K562 (cell line): ENCODE data around the gene SRBD1. TPM values are rescaled to one million over a fixed set of nuclear protein-coding genes. Genes with fewer than 3 reads are reported as not detected.
A peak's percentile ranks its signal among the peaks of the same experiment; 100 is the strongest.

Experiments
- ATAC-seq: fragments of 200-7000 bp; cut with Tn5 transposase; 3 replicates; pipeline ENCODE4 v1.9.1; 2020; ENCODE audit warnings: moderate library complexity
- BruUV-seq: library from RNA; stranded (reverse); fragments of 400-500 nt; replicated peaks from 2 replicates; lab custom pipeline; 2021; lab: Mats Ljungman, UMichigan
- CTCF ChIA-PET: fragments of 300-600 bp; formaldehyde crosslinking; extraction: SDS; loops from one replicate; lab custom pipeline; 2021; ENCODE audit warnings: low intra/inter-chr PET ratio; lab: Yijun Ruan, JAX
- POLR2A ChIA-PET: fragments of 300-600, 350-650 bp; sonication (Branson Sonifier 250); formaldehyde crosslinking; extraction: SDS; loops from one replicate; lab custom pipeline; 2021; ENCODE audit warnings: antibody characterized with exemption, inconsistent platforms; lab: Yijun Ruan, JAX
- DNase-seq, 4 experiments: peaks; one replicate each; pipeline versions ENCODE4 v3.0.0 to v3.0.0-alpha.2; 2011 to 2018; ENCODE audit warnings: low spot score in 3 of 4, mixed read lengths in 3 of 4; ENCODE audit errors: extremely low read depth in 1 of 4
- FAIRE-seq: peaks from 2 replicates; lab custom pipeline; 2011; peaks lifted over from hg19 to GRCh38; lab: Jason Lieb, UNC
- H2AFZ ChIP-seq: 2 replicates; pipeline ENCODE4 v1.6.0; 2011; ENCODE audit warnings: low read depth, low read length, control low read depth, inconsistent platforms
- H3K27ac ChIP-seq: fragments of 200-600 bp; 3 replicates; pipeline ENCODE4 v1.8.0; 2011; ENCODE audit warnings: low read depth, mild to moderate bottlenecking, control low read depth, inconsistent platforms, low read length, moderate library complexity, mixed read lengths; ENCODE audit errors: extremely low read depth
- H3K27me3 ChIP-seq, 2 experiments: fragments of 300-600 bp in 1 of 2; 2 replicates in 1 of 2; 3 replicates in 1 of 2; pipeline versions ENCODE4 v1.6.0 to v1.8.0; 2011; ENCODE audit warnings: inconsistent platforms in 2 of 2, low read length in 2 of 2, mild to moderate bottlenecking in 1 of 2, mixed read lengths in 1 of 2, moderate library complexity in 1 of 2; ENCODE audit not compliant: control insufficient read depth in 2 of 2, insufficient read depth in 2 of 2
- H3K36me3 ChIP-seq: fragments of 300-600 bp; 3 replicates; pipeline ENCODE4 v1.8.0; 2011; ENCODE audit warnings: mild to moderate bottlenecking, low read length, inconsistent platforms; ENCODE audit not compliant: control insufficient read depth, insufficient read depth
- H3K4me1 ChIP-seq, 2 experiments: fragments of 200-600 bp in 1 of 2; replicated peaks in 1 of 2; 2 replicates in 1 of 2; 3 replicates in 1 of 2; pipeline versions ENCODE4 v1.5.1 to v1.8.0; 2011; ENCODE audit warnings: inconsistent platforms in 2 of 2, low read length in 2 of 2, mild to moderate bottlenecking in 1 of 2, mixed read lengths in 1 of 2, moderate library complexity in 1 of 2; ENCODE audit not compliant: control insufficient read depth in 2 of 2, insufficient read depth in 2 of 2
- H3K4me2 ChIP-seq: 2 replicates; pipeline ENCODE4 v1.6.1; 2011; ENCODE audit warnings: low read length, control low read depth, inconsistent platforms, mixed read lengths; ENCODE audit not compliant: insufficient read depth
- H3K4me3 ChIP-seq: fragments of 200-600 bp; sonication (generic), shearing (Covaris generic); 2 replicates; pipeline ENCODE4 v1.5.1; 2016; ENCODE audit warnings: control low read depth, inconsistent platforms
- H3K79me2 ChIP-seq: fragments of 200-600 bp; 3 replicates; pipeline ENCODE4 v1.8.0; 2011; ENCODE audit warnings: low read length, inconsistent platforms; ENCODE audit not compliant: control insufficient read depth, insufficient read depth
- H3K9ac ChIP-seq, 2 experiments: 2 replicates each; pipeline versions ENCODE4 v1.6.0 to v1.6.1; 2011; ENCODE audit warnings: low read depth in 2 of 2, low read length in 2 of 2, control low read depth in 1 of 2, inconsistent platforms in 1 of 2, mild to moderate bottlenecking in 1 of 2, mixed read lengths in 1 of 2; ENCODE audit not compliant: insufficient read depth in 1 of 2
- H3K9me1 ChIP-seq: one replicate; pipeline ENCODE4 v1.6.0; 2011; ENCODE audit warnings: inconsistent platforms, mild to moderate bottlenecking, low read length, moderate library complexity; ENCODE audit not compliant: control insufficient read depth, insufficient read depth
- H3K9me3 ChIP-seq: replicated peaks from 2 replicates; pipeline ENCODE4 v1.5.1; 2011; ENCODE audit warnings: low read depth, low read length, inconsistent platforms; ENCODE audit not compliant: control insufficient read depth, insufficient read depth
- H4K20me1 ChIP-seq: replicated peaks from 2 replicates; pipeline ENCODE4 v1.6.1; 2011; ENCODE audit warnings: low read length, inconsistent platforms, mixed read lengths; ENCODE audit not compliant: control insufficient read depth, insufficient read depth
- CEBPG ChIP-seq, 3 experiments: fragments of 200-800 bp in 1 of 3; sonication (Bioruptor generic) in 1 of 3; sonication (generic) in 1 of 3; formaldehyde crosslinking in 1 of 3; IDR thresholded peaks in 2 of 3; conservative IDR thresholded peaks in 1 of 3; 2 replicates each; pipeline versions ENCODE4 v1.6.1 to v1.8.0; 2016 to 2022; ENCODE audit warnings: missing compliant biosample characterization in 2 of 3, missing genetic modification characterization in 2 of 3, mild to moderate bottlenecking in 1 of 3, missing genetic modification reagents in 1 of 3
- ELF1 ChIP-seq: fragments of 200-800 bp; sonication (Bioruptor generic); IDR thresholded peaks from 2 replicates; pipeline ENCODE4 v1.6.1; 2016; ENCODE audit warnings: missing genetic modification characterization, missing compliant biosample characterization
- HDAC2 ChIP-seq: fragments of 450-650 bp; IDR thresholded peaks from 2 replicates; pipeline ENCODE4 v1.6.1; 2016; ENCODE audit warnings: mild to moderate bottlenecking
- HNRNPUL1 ChIP-seq: fragments of 200-400 bp; formaldehyde crosslinking; IDR thresholded peaks from 2 replicates; pipeline ENCODE4 v1.6.1; 2017; ENCODE audit warnings: low read length
- NCOA6 ChIP-seq: fragments of 450-650 bp; IDR thresholded peaks from 2 replicates; pipeline ENCODE4 v1.6.1; 2017; ENCODE audit warnings: mild to moderate bottlenecking
- STAG1 ChIP-seq: sonication (generic); formaldehyde crosslinking; IDR thresholded peaks from 2 replicates; pipeline ENCODE4 v1.5.0; 2020; ENCODE audit warnings: missing genetic modification reagents, borderline replicate concordance
- ZFX ChIP-seq: sonication (generic); formaldehyde crosslinking; IDR thresholded peaks from 2 replicates; pipeline ENCODE4 v1.8.0; 2022; ENCODE audit warnings: mild to moderate bottlenecking, missing genetic modification reagents, moderate library complexity
- ZNF197 ChIP-seq: fragments of 200-800 bp; sonication (Bioruptor generic); IDR thresholded peaks from 2 replicates; pipeline ENCODE4 v1.6.1; 2016; ENCODE audit warnings: low read depth, missing genetic modification characterization, missing compliant biosample characterization
- ZNF644 ChIP-seq: fragments of 200-800 bp; sonication (Bioruptor generic); IDR thresholded peaks from 2 replicates; pipeline ENCODE4 v1.6.1; 2016; ENCODE audit warnings: low read depth, missing genetic modification characterization, missing compliant biosample characterization
- WGBS: fragments of 100-300 bp; shearing (Covaris generic); methylation state at CpG from one replicate; pipeline ENCODE4 v1.1.6; 2016; ENCODE audit warnings: low coverage, mixed read lengths; ENCODE audit not compliant: insufficient coverage; ENCODE audit errors: missing lambda C conversion rate; 5-methylcytosine and 5-hydroxymethylcytosine counted together
- in situ Hi-C: fragments of 300-500 bp; cut with MboI; formaldehyde crosslinking; loops from 4 replicates; pipeline ENCODE4 v1.15.0; 2018; ENCODE audit warnings: inconsistent platforms, mixed read lengths
- intact Hi-C: fragments of 100-400 bp; cut with micrococcal nuclease; formaldehyde crosslinking; loops from 2 replicates; pipeline ENCODE4 v1.14.2; 2022
- polyA plus RNA-seq, 8 experiments: library from polyadenylated mRNA; depleted of rRNA in 4 of 8; stranded (reverse) in 5 of 8; unstranded in 3 of 8; fragments of >200 nt; fragmentation: Nextera tagmentation in 2 of 8; fragmentation: Illumina TruSeq in 1 of 8; extraction: Ambion mirVana in 2 of 8; extraction: Trizol in 1 of 8; gene quantifications; 2 replicates each; pipeline versions ENCODE4 v1.2.1 to v1.2.3, GENCODE V29; 2011 to 2014; ENCODE audit warnings: inconsistent platforms in 1 of 8, missing spikeins in 1 of 8
- total RNA-seq, 7 experiments: library from RNA; depleted of rRNA in 6 of 7; stranded (reverse); fragments of >200 nt in 6 of 7; fragmentation: Illumina TruSeq in 2 of 7; extraction: Trizol in 2 of 7; gene quantifications; 2 replicates each; pipeline versions ENCODE4 v1.2.1 to v1.2.3, GENCODE V29; 2011 to 2021; ENCODE audit warnings: low replicate concordance in 1 of 7
- TF ChIP-seq, protein P1 (sequence below), 2 experiments: fragments of 450-650 bp in 1 of 2; sonication (generic) in 1 of 2; formaldehyde crosslinking in 1 of 2; IDR thresholded peaks in 1 of 2; conservative IDR thresholded peaks in 1 of 2; 2 replicates each; pipeline versions ENCODE4 v1.6.1 to v1.8.1; 2016 to 2023; ENCODE audit warnings: mild to moderate bottlenecking in 2 of 2, moderate library complexity in 2 of 2, inconsistent platforms in 1 of 2, missing genetic modification reagents in 1 of 2
- TF ChIP-seq, protein P2 (sequence below), 2 experiments: IDR thresholded peaks; 2 replicates each; pipeline ENCODE4 v1.6.1; 2012; ENCODE audit warnings: improper control_type of control experiment in 2 of 2, low read depth in 2 of 2, low read length in 2 of 2, borderline replicate concordance in 1 of 2

The SRBD1 gene
- total and polyA plus RNA-seq, 9 of the 15 experiments (the other 6 are each of a cell fraction or from before 2014, with no cell fraction given): 6.9 to 23.2 (median 14.7) TPM

DNA sequence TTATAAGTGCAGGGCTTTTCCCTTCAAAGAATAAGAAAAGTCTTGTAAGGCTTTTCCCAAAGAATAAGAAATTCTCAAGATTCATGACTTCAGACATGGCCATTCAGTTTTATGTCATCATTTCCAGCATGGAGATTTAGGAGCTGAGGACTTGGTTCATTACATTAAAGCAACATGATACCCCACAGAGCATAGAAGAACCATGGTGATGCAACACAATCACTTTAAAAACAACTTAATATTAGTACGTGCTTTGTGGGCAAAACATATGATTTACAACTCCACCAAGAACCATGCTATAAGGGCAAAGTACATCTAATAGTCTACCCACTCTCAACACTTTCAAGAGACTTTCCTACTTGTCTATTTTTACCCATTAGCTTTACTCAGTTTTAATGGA, 214.4 kb downstream of the SRBD1 start:
- ATAC-seq (no peak), FAIRE-seq (no peak), DNase-seq (no peak)
- H4K20me1 ChIP-seq: no peaks in the 10 kb centered on the region
- H3K9me1 ChIP-seq: no peaks in the 10 kb centered on the region
- H3K79me2 ChIP-seq: no peaks in the 10 kb centered on the region
- in situ Hi-C loops (no loop called here), intact Hi-C loops (no loop called here)
- H3K36me3 ChIP-seq: peaks cover 9% of the 10 kb centered on the region; the same call in 1 of the 3 replicates
- WGBS: 44% methylated on average over 1 of the region's 1 CpG
- no peak overlapping the region for H2AFZ ChIP-seq
- no peaks in the 10 kb centered on the region for H3K9me3 ChIP-seq
- H3K9ac ChIP-seq: no peak overlapping the region
- no peak overlapping the region for H3K27ac ChIP-seq
- H3K27me3 ChIP-seq: no peaks in the 10 kb centered on the region
- POLR2A ChIA-PET: interaction anchor here (1.7 kb wide), 1 partner anchor 13 kb away, joined by 5 read pairs; no protein-coding TSS in a partner anchor
- H3K4me1 ChIP-seq: no peaks in the 10 kb centered on the region
- CTCF ChIA-PET: no interaction called here
- no peak overlapping the region for H3K4me3 ChIP-seq
- no peak overlapping the region for H3K4me2 ChIP-seq
- no TSS peak for BruUV-seq
- TF ChIP-seq CEBPG (CRISPR knock-in tag; IDR thresholded peaks at IDR 0.05) (no peak), CEBPG (tag; conservative IDR thresholded peaks at IDR 0.05 in 1 of 2, IDR thresholded peaks at IDR 0.05 in 1 of 2) (0 out of 4 replicates have a peak, but pooled peaks have one; percentile 7 to 11), NCOA6 (no peak)
- TF ChIP-seq, protein P1, sequence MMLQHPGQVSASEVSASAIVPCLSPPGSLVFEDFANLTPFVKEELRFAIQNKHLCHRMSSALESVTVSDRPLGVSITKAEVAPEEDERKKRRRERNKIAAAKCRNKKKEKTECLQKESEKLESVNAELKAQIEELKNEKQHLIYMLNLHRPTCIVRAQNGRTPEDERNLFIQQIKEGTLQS (IDR thresholded peaks at IDR 0.05): peak; percentile 9; the same call in 1 of the 2 replicates
- TF ChIP-seq, protein P1 (CRISPR knock-in tag; conservative IDR thresholded peaks at IDR 0.05): no peak

DNA sequence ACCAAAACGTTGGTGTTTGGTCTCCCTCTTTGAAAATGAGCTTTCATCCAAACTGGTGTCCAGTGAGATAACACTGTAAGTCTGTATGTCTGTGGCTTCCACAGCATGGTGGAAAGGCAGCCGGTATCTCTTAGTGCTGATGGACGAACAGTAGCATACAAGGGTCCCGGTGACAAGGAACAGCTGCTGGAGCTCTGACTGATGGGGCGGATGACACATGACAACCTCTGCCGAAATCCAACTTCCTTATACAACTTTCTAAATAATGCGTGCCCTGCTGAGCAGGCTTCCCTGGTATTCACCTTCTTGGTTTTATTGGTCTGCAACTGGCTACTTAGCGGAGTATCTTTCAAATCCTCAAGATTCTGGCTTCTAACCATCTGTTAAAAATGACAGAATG, 216.2 kb downstream of the SRBD1 start:
- POLR2A ChIA-PET: no interaction called here
- DNase-seq (no peak), FAIRE-seq (no peak), ATAC-seq (no peak)
- 84% methylated on average over 8 of the region's 8 CpGs for WGBS
- H3K9me3 ChIP-seq: no peaks in the 10 kb centered on the region
- no peak overlapping the region for H3K4me2 ChIP-seq
- no peaks in the 10 kb centered on the region for H4K20me1 ChIP-seq
- H3K9ac ChIP-seq: no peak overlapping the region
- H3K79me2 ChIP-seq: no peaks in the 10 kb centered on the region
- H3K4me1 ChIP-seq: no peaks in the 10 kb centered on the region
- H3K27ac ChIP-seq: no peak overlapping the region
- no peak overlapping the region for H2AFZ ChIP-seq
- no peak overlapping the region for H3K4me3 ChIP-seq
- H3K27me3 ChIP-seq: no peaks in the 10 kb centered on the region
- in situ Hi-C loops: no loop called here
- intact Hi-C loops: no loop called here
- BruUV-seq: no TSS peak
- no peak for TF ChIP-seq HDAC2
- TF ChIP-seq ZNF644 (tag): no peak
- no peak for TF ChIP-seq STAG1 (CRISPR knock-in tag)
- no peak for TF ChIP-seq ZFX (CRISPR knock-in tag)
- no peak for TF ChIP-seq ZNF197
- TF ChIP-seq HNRNPUL1: no peak
- TF ChIP-seq, protein P2, sequence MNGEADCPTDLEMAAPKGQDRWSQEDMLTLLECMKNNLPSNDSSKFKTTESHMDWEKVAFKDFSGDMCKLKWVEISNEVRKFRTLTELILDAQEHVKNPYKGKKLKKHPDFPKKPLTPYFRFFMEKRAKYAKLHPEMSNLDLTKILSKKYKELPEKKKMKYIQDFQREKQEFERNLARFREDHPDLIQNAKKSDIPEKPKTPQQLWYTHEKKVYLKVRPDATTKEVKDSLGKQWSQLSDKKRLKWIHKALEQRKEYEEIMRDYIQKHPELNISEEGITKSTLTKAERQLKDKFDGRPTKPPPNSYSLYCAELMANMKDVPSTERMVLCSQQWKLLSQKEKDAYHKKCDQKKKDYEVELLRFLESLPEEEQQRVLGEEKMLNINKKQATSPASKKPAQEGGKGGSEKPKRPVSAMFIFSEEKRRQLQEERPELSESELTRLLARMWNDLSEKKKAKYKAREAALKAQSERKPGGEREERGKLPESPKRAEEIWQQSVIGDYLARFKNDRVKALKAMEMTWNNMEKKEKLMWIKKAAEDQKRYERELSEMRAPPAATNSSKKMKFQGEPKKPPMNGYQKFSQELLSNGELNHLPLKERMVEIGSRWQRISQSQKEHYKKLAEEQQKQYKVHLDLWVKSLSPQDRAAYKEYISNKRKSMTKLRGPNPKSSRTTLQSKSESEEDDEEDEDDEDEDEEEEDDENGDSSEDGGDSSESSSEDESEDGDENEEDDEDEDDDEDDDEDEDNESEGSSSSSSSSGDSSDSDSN (IDR thresholded peaks at IDR 0.05; ENCODE audit: borderline replicate concordance in 1 of 2, low read depth in 2 of 2, low read length in 2 of 2): no peak
- no peak for TF ChIP-seq ELF1 (tag)
- H3K36me3 ChIP-seq: peaks cover 7% of the 10 kb centered on the region; the same call in 2 of the 3 replicates
- CTCF ChIA-PET: no interaction called here
- no peaks in the 10 kb centered on the region for H3K9me1 ChIP-seq
